Body of pancreas (tissue), 4 donors: ENCODE results near the gene ADORA1.

Experiments used
- POLR2A ChIP-seq, 3 donors: fragments of 450-650 bp; IDR thresholded peaks; one replicate each; pipeline ENCODE4 v1.6.1; 2016; ENCODE audit warnings: antibody characterized with exemption in 3 of 3, mild to moderate bottlenecking in 2 of 3
- TF ChIP-seq, protein P1 (sequence below), 7 experiments: fragments of 450-650 bp in 4 of 7; fragments of 200-600 bp in 3 of 7; sonication (generic) in 3 of 7; IDR thresholded peaks; one replicate each; pipeline ENCODE4 v1.5.1; 2016 to 2019; ENCODE audit warnings: antibody characterized with exemption in 7 of 7

- TF ChIP-seq, protein P1, sequence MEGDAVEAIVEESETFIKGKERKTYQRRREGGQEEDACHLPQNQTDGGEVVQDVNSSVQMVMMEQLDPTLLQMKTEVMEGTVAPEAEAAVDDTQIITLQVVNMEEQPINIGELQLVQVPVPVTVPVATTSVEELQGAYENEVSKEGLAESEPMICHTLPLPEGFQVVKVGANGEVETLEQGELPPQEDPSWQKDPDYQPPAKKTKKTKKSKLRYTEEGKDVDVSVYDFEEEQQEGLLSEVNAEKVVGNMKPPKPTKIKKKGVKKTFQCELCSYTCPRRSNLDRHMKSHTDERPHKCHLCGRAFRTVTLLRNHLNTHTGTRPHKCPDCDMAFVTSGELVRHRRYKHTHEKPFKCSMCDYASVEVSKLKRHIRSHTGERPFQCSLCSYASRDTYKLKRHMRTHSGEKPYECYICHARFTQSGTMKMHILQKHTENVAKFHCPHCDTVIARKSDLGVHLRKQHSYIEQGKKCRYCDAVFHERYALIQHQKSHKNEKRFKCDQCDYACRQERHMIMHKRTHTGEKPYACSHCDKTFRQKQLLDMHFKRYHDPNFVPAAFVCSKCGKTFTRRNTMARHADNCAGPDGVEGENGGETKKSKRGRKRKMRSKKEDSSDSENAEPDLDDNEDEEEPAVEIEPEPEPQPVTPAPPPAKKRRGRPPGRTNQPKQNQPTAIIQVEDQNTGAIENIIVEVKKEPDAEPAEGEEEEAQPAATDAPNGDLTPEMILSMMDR (IDR thresholded peaks at IDR 0.05) = no peak
- no peak for TF ChIP-seq POLR2A (IDR thresholded peaks at IDR 0.05)
These were observed 63.4 kb downstream of the ADORA1 start for GRCh38 chr1:203190949-203191348.
